ENCODE results near the gene ZNF569. TPM values are rescaled to one million over a fixed set of nuclear protein-coding genes. Genes with fewer than 3 reads are reported as not detected.

Gene ZNF569
- 17.5 and 18.7 TPM in 2 replicates for total RNA-seq (2014; rRNA removed; shearing (Covaris generic))
- polyA plus RNA-seq (2016; fragmentation: Nextera tagmentation; extraction: Ambion mirVana), result 6.4 and 7.9 TPM in 2 replicates
- long read RNA-seq, full-length matches to known transcripts, result 4 of 9 reads
- long read RNA-seq, partial matches to known transcripts, result 3 of 9 reads
- long read RNA-seq, other reads (novel, unspliced or antisense), result 2 of 9 reads

- H4K20me1 ChIP-seq (replicated peaks; ENCODE audit: insufficient read depth), result no peaks in the 10 kb centered on the region
- peaks cover 7% of the 10 kb centered on the region; the same call in 1 of the 2 replicates for H3K4me1 ChIP-seq (ENCODE audit: insufficient read depth)
- Mint-ChIP-seq H3K27me3 (ENCODE audit: insufficient read depth, low read depth, poor library complexity) (peaks cover 15% of the 10 kb centered on the region), H3K4me3 (peak within 1 kb of the TSS; percentile 98), H3K27ac (no peak within 1 kb of the TSS; the same call in 1 of the 2 replicates), H3K4me1 (peaks cover 12% of the 10 kb centered on the region), H3K9me3 (no peaks in the 10 kb centered on the region; the same call in 2 of the 3 replicates), H3K36me3 (ENCODE audit: low read depth) (peaks cover 14% of the 10 kb centered on the region)
- ATAC-seq (peak; percentile 77), DNase-seq (ENCODE audit: low spot score) (peak; percentile 97)
- H2AFZ ChIP-seq, result peak within 1 kb of the TSS; percentile 100
- peaks cover 4% of the 10 kb centered on the region; the same call in 1 of the 2 replicates for H3K36me3 ChIP-seq (ENCODE audit: insufficient read depth)
- no peaks in the 10 kb centered on the region for H3K27me3 ChIP-seq (ENCODE audit: insufficient read depth)
- peak within 1 kb of the TSS; percentile 97 for H3K4me2 ChIP-seq
- no peaks in the 10 kb centered on the region for H3K9me2 ChIP-seq (ENCODE audit: insufficient read depth)
- 0 out of 2 replicates have a peak within 1 kb of the TSS, but pooled peaks have one; percentile 55 for H3K27ac ChIP-seq (ENCODE audit: low read depth)
- no peak for TF ChIP-seq STAT1 (IDR thresholded peaks at IDR 0.05; ENCODE audit: unreplicated experiment)
- no peak for TF ChIP-seq ZNF114 (CRISPR knock-in tag; IDR thresholded peaks at IDR 0.05)
- TF ChIP-seq NANOG (IDR thresholded peaks at IDR 0.05; ENCODE audit: borderline replicate concordance), result no peak
- no peak for TF ChIP-seq JUNB (IDR thresholded peaks at IDR 0.05; ENCODE audit: unreplicated experiment)
- TF ChIP-seq, protein P1, sequence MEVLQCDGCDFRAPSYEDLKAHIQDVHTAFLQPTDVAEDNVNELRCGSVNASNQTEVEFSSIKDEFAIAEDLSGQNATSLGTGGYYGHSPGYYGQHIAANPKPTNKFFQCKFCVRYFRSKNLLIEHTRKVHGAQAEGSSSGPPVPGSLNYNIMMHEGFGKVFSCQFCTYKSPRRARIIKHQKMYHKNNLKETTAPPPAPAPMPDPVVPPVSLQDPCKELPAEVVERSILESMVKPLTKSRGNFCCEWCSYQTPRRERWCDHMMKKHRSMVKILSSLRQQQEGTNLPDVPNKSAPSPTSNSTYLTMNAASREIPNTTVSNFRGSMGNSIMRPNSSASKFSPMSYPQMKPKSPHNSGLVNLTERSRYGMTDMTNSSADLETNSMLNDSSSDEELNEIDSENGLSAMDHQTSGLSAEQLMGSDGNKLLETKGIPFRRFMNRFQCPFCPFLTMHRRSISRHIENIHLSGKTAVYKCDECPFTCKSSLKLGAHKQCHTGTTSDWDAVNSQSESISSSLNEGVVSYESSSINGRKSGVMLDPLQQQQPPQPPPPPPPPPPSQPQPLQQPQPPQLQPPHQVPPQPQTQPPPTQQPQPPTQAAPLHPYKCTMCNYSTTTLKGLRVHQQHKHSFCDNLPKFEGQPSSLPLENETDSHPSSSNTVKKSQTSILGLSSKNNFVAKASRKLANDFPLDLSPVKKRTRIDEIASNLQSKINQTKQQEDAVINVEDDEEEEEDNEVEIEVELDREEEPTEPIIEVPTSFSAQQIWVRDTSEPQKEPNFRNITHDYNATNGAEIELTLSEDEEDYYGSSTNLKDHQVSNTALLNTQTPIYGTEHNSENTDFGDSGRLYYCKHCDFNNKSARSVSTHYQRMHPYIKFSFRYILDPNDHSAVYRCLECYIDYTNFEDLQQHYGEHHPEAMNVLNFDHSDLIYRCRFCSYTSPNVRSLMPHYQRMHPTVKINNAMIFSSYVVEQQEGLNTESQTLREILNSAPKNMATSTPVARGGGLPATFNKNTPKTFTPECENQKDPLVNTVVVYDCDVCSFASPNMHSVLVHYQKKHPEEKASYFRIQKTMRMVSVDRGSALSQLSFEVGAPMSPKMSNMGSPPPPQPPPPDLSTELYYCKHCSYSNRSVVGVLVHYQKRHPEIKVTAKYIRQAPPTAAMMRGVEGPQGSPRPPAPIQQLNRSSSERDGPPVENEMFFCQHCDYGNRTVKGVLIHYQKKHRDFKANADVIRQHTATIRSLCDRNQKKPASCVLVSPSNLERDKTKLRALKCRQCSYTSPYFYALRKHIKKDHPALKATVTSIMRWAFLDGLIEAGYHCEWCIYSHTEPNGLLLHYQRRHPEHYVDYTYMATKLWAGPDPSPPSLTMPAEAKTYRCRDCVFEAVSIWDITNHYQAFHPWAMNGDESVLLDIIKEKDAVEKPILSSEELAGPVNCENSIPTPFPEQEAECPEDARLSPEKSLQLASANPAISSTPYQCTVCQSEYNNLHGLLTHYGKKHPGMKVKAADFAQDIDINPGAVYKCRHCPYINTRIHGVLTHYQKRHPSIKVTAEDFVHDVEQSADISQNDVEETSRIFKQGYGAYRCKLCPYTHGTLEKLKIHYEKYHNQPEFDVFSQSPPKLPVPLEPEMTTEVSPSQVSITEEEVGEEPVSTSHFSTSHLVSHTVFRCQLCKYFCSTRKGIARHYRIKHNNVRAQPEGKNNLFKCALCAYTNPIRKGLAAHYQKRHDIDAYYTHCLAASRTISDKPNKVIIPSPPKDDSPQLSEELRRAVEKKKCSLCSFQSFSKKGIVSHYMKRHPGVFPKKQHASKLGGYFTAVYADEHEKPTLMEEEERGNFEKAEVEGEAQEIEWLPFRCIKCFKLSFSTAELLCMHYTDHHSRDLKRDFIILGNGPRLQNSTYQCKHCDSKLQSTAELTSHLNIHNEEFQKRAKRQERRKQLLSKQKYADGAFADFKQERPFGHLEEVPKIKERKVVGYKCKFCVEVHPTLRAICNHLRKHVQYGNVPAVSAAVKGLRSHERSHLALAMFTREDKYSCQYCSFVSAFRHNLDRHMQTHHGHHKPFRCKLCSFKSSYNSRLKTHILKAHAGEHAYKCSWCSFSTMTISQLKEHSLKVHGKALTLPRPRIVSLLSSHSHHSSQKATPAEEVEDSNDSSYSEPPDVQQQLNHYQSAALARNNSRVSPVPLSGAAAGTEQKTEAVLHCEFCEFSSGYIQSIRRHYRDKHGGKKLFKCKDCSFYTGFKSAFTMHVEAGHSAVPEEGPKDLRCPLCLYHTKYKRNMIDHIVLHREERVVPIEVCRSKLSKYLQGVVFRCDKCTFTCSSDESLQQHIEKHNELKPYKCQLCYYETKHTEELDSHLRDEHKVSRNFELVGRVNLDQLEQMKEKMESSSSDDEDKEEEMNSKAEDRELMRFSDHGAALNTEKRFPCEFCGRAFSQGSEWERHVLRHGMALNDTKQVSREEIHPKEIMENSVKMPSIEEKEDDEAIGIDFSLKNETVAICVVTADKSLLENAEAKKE (CRISPR knock-in tag; IDR thresholded peaks at IDR 0.05), result no peak
- no peak for TF ChIP-seq ZNF331 (CRISPR knock-in tag; IDR thresholded peaks at IDR 0.05; ENCODE audit: low read depth)
- TF ChIP-seq, protein P2, sequence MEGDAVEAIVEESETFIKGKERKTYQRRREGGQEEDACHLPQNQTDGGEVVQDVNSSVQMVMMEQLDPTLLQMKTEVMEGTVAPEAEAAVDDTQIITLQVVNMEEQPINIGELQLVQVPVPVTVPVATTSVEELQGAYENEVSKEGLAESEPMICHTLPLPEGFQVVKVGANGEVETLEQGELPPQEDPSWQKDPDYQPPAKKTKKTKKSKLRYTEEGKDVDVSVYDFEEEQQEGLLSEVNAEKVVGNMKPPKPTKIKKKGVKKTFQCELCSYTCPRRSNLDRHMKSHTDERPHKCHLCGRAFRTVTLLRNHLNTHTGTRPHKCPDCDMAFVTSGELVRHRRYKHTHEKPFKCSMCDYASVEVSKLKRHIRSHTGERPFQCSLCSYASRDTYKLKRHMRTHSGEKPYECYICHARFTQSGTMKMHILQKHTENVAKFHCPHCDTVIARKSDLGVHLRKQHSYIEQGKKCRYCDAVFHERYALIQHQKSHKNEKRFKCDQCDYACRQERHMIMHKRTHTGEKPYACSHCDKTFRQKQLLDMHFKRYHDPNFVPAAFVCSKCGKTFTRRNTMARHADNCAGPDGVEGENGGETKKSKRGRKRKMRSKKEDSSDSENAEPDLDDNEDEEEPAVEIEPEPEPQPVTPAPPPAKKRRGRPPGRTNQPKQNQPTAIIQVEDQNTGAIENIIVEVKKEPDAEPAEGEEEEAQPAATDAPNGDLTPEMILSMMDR (conservative IDR thresholded peaks at IDR 0.05; ENCODE audit: low read depth in 2 of 2), result no peak
- peak; percentile 64 for TF ChIP-seq POLR2AphosphoS5 (IDR thresholded peaks at IDR 0.05; ENCODE audit: low read depth)
- no peak for TF ChIP-seq EZH2 (IDR thresholded peaks at IDR 0.05; ENCODE audit: low read depth, unreplicated experiment)
- TF ChIP-seq CREB1 (CRISPR knock-in tag; IDR thresholded peaks at IDR 0.05; ENCODE audit: low read depth), result peak; percentile 66
- TF ChIP-seq, protein P3, sequence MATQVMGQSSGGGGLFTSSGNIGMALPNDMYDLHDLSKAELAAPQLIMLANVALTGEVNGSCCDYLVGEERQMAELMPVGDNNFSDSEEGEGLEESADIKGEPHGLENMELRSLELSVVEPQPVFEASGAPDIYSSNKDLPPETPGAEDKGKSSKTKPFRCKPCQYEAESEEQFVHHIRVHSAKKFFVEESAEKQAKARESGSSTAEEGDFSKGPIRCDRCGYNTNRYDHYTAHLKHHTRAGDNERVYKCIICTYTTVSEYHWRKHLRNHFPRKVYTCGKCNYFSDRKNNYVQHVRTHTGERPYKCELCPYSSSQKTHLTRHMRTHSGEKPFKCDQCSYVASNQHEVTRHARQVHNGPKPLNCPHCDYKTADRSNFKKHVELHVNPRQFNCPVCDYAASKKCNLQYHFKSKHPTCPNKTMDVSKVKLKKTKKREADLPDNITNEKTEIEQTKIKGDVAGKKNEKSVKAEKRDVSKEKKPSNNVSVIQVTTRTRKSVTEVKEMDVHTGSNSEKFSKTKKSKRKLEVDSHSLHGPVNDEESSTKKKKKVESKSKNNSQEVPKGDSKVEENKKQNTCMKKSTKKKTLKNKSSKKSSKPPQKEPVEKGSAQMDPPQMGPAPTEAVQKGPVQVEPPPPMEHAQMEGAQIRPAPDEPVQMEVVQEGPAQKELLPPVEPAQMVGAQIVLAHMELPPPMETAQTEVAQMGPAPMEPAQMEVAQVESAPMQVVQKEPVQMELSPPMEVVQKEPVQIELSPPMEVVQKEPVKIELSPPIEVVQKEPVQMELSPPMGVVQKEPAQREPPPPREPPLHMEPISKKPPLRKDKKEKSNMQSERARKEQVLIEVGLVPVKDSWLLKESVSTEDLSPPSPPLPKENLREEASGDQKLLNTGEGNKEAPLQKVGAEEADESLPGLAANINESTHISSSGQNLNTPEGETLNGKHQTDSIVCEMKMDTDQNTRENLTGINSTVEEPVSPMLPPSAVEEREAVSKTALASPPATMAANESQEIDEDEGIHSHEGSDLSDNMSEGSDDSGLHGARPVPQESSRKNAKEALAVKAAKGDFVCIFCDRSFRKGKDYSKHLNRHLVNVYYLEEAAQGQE (IDR thresholded peaks at IDR 0.05; ENCODE audit: unreplicated experiment), result no peak
- TF ChIP-seq, protein P4, sequence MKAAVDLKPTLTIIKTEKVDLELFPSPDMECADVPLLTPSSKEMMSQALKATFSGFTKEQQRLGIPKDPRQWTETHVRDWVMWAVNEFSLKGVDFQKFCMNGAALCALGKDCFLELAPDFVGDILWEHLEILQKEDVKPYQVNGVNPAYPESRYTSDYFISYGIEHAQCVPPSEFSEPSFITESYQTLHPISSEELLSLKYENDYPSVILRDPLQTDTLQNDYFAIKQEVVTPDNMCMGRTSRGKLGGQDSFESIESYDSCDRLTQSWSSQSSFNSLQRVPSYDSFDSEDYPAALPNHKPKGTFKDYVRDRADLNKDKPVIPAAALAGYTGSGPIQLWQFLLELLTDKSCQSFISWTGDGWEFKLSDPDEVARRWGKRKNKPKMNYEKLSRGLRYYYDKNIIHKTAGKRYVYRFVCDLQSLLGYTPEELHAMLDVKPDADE (IDR thresholded peaks at IDR 0.05), result peak; percentile 96
- no peak for TF ChIP-seq EZH2phosphoT487 (IDR thresholded peaks at IDR 0.05; ENCODE audit: unreplicated experiment)
- no peaks in the 10 kb centered on the region; the same call in 1 of the 2 replicates for H3K79me2 ChIP-seq (replicated peaks; ENCODE audit: insufficient read depth)
- no peaks in the 10 kb centered on the region for H3F3A ChIP-seq (replicated peaks; ENCODE audit: low read depth)
- peak within 1 kb of the TSS; percentile 99 for H3K4me3 ChIP-seq
Measured at GRCh38 chr19:37466798-37467607, at the start of gene ZNF569. TSS of gene ZNF569 (minus strand) at chr19:37467444. CDS start at chr19:37444921, 22,523 bp downstream.

Data from GM23338 (cell line).